HG03135 (cell line): ENCODE measurements around the gene MARCHF3.
"Not testable (repeated sequence)": the region's sequence is repeated elsewhere in the genome, so short reads cannot be mapped to it uniquely, and the experiment has no call there.

Source experiments
- ATAC-seq: cut with Tn5 transposase; IDR thresholded peaks from one replicate; pipeline ENCODE4 v1.9.1; 2021; ENCODE audit warnings: mild to moderate bottlenecking, moderate library complexity; ENCODE audit not compliant: unreplicated experiment

Gene MARCHF3

DNA sequence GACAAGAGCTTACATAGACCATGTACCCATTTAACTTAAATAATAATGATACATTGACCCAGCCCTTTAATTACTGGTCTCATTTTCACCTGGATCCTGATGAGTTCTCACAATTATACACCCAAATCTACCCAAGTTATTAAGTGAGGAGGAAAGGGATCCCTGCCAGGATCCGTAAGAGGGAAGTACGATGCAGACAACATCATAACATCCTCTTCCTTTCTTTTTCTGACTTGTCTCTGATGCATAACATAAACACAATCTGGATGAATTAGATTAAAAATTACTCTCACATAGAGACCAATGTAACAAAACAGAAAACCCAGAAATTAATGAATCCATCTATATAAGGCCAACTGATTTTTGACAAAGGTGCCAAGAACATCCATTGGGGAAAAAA, 17.0 kb downstream of the MARCHF3 start:
- no peak for ATAC-seq

DNA sequence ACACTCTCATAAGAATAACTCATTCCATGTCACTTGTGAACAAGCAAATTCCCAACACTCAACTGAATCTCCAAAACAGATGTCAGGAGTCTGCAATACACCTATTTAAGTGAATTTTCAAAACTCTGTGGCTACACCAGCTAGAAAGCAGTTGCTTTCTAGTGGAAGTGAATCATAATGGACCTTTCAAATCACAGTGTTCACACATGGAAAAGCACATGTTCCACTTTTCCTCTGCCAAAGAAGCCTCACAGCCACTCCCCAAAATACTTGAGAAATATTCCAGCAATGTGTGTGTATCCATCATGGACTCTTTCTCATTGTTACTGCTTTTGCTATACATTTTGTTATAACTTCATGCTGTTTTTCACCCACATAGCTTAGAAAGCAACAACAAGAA, 17.4 kb downstream of the MARCHF3 start:
- no peak for ATAC-seq

DNA sequence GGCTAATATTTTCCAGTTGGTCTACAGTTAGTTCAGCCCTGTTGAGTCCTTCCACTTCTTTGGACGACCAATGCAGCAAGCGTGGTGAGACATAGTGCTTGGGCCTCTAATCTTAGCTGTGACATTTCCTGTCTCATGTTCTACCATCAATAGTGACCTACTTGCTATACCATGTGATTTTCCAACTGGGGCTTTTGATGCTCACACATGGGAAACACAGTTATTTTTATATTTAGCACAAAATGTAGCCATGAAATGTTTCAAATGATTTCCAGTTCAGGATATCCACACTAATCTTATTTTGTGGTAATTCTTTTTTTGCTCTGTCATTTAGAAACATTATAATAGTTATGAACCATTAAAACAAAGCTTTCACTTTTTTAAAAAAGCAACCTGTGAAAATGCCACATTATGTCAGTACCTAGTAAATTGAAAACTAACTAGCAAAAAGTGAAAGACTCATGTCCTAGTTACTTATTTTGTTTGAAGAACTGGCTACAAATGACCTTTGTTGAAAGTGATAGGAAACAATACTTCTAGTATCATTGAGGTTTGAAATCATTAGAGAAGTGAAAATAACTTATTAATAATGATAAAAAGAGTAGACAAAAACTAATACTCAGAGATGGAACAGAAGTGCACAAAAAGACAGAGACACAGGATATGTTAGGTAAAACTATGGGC, 18.3 kb downstream of the MARCHF3 start:
- ATAC-seq = peak; percentile 66

DNA sequence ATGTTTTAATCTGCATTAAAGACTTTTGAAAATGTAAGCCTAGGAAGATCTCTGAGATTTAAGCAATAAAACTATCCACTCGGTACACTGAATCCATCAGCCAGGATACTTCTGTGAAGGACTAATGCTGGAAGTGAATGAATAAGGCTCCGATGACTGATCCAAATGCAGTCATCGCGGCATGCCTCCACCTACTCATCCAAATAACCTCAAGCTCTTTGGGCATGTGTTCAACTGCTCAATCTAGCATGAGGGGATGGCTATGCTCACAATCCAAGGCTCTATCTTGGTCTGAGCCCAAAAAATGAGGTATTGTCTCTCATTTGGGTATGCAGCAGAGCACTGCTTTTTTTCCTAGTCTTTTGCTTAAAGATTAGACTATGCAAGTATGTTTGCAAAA, 19.2 kb downstream of the MARCHF3 start:
- no peak for ATAC-seq

DNA sequence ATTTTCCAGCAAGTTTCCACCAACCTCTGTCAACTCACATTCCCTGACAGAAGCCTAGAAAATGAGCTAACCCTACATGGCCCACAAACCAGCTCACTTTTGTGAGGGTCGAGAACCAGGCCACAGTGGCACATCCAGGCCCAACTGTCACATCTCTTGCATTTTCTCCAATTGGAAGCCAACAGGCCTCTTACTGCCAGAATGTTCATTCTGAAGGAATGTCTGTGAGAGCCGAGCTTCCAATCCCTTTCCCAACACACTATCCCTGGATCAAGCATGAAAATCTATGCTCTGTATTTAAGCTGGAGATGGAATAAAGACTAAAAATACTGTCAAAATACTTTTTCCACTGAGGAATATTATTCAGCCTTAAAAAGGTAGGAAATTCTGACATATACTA, 20.0 kb downstream of the MARCHF3 start:
- ATAC-seq = no peak

DNA sequence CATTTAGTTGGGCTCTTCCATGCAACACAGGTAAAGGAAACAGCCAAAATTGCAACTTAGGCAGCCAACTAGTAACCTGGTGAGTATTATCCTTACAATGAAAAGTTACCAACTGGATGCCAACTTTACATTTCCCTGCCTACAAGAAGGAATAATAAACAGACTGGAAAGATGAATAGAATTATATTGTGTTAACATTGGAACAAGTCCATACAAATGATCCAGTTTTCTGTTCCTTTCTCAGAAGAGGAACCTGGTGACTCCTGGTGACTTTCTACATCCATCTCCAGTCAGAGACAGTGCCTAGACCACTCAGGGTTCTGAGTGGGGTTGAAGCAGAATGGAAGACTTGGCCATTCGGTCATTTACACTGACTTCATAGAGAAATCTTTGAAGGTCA, 20.6 kb downstream of the MARCHF3 start:
- ATAC-seq = no peak

DNA sequence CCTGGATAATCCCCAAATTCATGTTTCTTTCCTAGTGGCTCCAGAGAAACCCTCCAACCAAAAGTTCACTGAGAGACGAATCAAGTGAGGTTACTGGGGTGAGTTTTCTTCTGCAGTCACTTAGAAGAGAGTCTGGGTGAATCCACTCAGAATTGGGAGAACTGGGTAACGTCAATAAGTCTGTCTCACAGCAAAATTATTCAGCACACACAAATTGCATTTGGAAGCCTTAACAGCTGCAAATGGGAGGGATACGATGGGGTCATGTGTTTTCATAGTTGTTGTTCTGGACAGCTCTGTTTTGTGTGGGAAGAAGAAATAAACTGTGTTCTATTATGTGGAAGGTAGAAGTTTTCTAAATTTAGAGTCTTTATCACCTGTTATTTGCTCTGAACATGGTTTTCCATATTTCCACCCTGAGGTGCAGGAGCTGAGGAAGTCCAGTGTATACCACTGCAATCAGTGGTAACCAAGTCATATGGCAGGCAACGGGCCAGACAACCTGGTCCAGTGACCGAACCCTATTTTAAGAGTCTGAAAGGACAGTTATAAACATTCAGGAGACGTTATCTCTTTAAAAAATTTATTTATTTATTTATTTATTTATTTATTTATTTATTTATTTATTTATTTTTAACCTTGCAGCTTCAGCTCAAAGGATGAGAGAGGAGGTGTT, 21.9 kb downstream of the MARCHF3 start:
- ATAC-seq = no peak

DNA sequence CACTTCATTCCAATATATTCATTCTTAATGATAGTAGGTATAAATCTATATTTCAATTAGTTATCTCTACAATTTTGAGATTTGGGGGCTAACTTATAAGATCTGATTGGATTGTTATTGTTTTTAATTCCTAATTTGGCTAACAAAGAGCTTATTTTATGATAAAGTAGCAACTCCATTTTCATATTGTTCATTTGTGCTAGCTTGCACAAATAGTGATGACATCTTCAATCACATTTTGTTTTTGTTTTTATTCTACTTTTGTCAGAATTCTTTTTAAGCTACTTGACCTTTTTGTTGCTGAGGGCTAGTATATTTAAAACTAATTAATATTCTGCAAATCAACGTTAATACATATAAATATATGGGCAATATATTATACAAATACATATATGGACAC, 22.8 kb downstream of the MARCHF3 start:
- ATAC-seq = no peak

DNA sequence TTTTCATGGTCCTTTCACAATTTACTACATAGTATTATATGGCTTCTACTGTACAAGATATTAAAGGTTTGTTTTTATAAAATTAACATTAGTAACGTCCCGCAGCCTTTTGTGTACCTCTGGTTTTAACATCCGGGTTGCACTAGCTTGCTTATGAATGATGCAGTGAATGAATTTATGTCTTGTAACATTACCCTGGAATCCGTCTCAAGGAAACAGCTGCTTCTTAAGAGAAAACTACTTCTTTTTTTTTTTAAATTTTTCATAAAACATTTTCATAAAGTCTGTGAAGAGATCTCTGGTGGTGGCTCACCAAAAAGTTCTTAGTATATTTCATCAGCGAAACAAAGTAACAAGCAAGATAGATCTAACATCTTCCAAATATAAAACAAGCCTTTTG, 23.6 kb downstream of the MARCHF3 start:
- no peak for ATAC-seq

DNA sequence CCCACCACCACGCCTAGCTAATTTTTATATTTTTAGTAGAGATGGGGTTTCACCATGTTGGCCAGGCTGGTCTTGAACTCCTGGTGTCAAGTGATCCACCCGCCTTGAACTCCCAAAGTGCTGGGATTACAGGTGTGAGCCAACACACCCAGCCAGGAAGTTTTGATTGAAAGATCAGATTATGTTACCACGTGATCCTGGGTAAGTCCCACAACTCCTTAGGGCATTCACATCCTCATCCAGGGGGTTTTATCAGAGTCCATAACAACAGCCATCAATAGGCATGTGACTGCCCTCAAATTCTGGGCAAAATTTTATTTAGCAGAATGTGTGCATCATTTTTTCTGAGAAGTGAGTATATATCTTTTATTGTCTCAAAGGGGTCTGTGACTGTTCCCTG, 25.1 kb downstream of the MARCHF3 start:
- not testable (repeated sequence) for ATAC-seq

DNA sequence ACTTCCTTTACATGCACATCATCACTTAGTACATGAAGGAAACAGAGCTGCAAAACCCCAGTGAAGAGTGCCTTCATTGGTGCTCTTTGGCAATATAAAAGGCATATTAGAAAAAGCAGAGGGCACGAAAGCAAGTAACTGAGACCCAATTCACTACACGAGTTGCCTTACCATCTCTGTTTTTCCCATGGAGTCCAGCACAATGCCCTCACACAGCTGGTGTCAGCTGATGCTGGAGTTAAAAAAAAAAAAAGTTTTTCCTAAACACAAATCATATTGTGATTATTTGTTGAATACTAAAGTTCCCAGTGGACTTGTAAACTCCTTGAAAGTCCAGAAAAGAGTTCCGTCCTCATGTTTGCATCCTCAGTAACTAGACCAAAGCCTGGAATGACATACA, 25.6 kb downstream of the MARCHF3 start:
- ATAC-seq = no peak

DNA sequence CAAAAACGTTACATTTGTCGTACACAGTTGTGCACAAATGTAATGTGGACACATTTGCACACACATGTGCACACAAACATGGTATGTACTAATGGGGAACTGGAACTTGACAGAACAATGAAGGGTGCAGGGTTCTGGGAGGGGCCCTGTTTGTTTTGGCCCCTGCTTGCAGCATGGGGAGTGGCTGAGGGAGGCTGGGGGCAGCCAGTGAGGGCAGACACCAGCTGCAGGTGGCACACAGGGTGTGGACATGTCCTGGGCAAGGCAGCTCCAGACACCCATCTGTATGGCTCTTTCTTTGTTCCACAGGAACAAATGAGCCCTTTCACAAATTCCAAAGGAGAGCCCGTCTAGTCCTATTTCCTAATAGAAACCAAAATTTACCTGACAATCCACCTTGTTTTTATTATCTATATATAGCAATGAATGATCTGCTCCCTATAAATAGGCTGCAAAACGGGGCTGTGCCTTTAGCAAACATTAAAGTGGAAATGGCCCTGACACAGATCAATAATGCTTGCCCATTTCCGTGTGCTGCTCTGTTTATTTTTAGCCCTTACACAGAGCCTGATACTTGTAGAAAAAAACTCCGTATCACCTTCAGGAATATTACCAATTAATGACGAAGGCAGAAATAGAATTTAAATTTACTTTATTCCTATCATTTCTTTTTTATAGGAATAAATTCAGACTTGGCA, 26.4 kb downstream of the MARCHF3 start:
- no peak for ATAC-seq

DNA sequence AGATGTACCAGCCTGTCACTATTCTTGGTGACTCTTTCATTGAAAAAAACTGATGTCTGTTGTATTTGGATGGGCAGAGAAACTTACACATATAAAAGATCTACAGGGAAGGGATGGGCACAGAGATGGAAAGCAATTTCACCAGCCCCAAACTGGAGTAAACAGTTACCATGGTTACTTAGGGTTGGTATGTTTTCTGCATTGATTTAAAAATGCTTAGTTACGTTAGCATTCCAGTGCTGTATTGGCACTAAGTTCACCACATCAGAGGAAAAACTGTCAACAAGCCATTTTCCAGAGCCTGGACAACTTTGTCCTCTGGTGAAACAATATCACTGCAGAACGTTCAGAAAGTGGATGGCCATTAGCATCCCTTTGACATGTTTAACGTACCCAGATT, 28.0 kb downstream of the MARCHF3 start:
- no peak for ATAC-seq

DNA sequence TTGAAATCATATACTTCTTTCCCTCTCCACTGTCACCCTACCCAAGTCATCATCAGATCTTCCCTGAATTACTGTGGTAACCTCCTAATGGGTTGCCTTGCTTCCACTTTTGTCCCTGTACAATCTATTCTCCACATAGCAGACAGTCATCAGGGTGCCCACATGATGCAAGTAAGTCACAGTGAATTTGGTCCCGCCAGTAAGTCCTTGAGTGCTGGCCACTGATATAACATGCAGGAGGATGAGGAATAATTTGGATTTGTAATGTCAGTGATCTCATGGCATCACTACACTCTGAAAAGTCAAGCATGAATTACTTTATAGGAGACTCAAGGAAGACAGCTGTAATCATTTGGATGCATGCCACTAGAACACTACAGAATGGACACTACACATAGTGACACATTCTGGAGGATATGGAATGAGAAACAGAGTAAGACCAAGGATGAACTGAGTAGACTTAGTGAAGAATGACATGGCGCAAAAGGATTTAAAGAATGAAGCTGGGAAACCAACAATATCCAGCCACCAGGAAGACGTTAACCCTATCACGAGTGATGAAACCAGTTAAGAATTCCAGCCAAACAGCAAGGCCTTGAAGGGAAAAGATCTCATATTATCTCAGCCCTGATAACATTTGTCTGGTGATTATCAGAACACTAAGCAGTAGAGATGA, 28.6 kb downstream of the MARCHF3 start:
- no peak for ATAC-seq

DNA sequence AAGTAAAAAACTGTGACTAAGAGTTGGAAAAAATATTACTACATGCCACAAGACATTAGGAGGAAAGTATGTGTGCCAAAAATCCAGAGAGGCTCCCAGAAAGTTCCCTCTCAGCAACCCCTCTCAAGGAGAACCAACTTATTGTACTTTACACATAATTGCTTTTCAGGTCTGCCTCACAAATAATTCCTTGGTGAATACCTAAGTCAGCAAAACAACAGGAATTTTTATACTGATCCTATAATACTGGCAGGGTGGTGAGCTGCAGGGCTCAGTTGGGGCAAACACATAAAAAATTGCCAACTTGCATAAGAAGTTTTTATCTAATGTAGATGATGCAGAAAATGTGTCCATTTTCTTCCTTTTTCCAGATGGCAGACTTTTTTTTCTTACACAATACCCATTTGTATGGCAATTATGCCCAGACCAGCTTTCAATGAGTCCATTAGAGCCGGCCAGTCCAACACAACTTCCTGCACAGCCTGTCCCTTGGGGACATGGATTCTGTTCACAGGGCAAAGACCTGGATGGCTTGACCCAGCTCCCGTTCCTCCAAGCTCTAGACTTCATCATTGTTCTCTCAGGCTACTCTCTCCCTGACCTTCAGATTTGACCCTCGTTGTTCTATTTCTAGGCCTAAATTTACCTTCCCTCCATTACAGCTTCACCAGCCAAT, 31.3 kb downstream of the MARCHF3 start:
- ATAC-seq = no peak

DNA sequence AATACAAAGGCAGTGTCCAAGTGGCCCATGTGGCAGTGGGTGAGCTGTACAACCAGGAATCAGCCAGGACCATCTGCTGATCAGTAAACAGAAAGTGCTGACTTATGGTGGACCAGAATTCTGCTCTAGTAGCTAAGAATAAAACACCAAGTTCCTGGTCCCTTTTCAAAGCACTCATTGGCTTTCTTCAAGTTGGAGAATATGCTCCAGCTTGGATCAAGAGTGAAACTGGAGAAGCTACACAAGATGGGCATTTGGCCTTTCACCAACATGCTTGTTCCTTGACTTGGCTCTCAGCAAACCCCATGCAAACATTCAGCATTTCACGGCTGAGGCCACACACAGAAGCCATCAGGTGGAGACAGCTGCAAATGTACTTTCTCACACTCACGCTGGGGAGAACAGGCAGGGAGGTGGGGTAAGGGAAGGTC, 32.1 kb downstream of the MARCHF3 start:
- peak; percentile 78 for ATAC-seq

DNA sequence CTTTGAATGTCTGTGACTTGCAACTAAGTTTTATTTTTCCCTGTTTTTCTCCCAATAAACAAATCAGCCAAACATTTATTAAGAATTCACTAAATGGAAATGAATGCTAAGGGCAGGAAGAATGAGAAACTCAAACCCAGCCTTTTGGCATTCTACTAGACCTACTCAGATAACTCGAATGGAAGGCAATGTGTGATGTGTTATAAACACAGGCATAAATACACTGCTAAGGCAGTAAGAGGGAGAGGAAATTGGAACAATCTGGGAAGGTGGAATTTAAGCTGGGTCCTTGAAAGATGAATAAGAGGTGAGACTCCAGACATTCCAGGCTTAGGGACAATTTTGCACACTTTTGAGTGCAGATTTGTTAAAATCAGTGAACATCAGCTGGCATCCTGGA, 34.7 kb downstream of the MARCHF3 start:
- no peak for ATAC-seq

DNA sequence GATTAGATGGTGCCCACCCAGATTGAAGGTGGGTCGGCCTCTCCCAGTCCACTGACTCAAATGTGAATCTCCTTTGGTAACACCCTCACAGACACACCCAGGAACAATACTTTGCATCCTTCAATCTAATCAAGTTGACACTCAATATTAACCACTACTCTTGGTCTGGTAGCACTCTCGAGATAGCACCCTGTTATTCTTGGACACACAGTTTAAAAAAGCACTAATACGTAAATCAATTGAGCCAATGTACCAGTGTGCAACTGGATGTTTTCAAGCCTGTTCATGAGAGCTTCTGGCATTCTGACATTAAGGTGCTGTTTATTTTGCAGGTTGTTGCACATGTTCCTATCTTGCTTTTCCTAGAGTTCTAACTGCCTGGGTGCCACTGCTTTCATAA, 35.3 kb downstream of the MARCHF3 start:
- no peak for ATAC-seq

DNA sequence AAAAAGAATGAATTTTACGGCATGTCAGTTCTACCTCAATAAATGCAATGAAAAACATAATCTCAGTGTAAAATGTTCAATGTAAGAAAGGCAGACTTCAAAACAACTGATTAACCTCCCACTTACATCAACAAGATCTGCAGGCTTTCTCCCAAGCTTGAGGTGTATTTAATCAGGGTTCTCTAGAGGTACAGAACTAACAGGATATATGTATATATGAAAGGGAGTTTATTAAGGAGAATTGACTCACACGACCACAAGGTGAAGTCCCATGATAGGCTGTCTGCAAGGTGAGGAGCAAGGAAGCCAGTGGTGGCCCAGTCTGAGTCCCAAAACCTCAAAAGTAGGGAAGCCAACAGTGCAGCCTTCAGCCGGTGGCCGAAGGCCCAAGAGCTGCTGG, 35.9 kb downstream of the MARCHF3 start:
- ATAC-seq = no peak

DNA sequence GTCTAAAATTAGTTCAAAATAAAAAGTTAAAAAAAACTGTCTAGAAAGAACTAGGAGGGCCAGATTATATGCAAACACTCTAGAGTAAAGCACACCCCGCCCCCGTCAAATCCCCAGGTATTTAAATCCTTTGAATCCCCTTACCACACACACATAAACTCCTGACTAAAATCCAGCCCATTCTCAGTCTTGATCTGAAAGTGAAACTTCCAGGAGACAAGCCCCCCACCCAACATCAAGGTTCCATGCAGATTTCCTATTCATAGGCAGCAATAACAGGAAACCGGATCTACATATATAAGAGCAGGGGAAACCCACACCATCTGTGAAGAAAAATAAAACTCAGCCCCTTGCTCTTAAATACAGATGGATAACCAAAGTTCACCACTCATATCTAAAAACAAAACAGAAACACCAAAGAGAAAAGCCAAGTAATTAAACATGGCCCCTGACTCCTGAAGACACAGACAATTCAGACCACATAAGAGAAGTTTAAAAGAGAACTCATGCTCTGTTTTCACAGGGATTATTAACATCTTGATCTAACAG, 42.3 kb downstream of the MARCHF3 start:
- peak; percentile 93 for ATAC-seq
